ENCODE measurements around the gene NEURL1. TPM values are rescaled to one million over a fixed set of nuclear protein-coding genes. Genes with fewer than 3 reads are reported as not detected.
A peak's percentile ranks its signal among the peaks of the same experiment; 100 is the strongest.

NEURL1 gene, protein sequence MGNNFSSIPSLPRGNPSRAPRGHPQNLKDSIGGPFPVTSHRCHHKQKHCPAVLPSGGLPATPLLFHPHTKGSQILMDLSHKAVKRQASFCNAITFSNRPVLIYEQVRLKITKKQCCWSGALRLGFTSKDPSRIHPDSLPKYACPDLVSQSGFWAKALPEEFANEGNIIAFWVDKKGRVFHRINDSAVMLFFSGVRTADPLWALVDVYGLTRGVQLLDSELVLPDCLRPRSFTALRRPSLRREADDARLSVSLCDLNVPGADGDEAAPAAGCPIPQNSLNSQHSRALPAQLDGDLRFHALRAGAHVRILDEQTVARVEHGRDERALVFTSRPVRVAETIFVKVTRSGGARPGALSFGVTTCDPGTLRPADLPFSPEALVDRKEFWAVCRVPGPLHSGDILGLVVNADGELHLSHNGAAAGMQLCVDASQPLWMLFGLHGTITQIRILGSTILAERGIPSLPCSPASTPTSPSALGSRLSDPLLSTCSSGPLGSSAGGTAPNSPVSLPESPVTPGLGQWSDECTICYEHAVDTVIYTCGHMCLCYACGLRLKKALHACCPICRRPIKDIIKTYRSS
- total RNA-seq (0.22 and 0.30 TPM in 2 replicates), polyA plus RNA-seq (0.06 TPM in 2 replicates), polyA minus RNA-seq (0.17 TPM in 1 of 2 replicates, not detected in the other), Bru-seq, nascent RNA (percentile 5 among the genes with signal in this experiment), BruChase-seq, experiment 1, labeled RNA remaining after a 6-hour chase (percentile 3 among the genes with signal in this experiment), BruChase-seq, experiment 2, labeled RNA remaining after a 2-hour chase (percentile 9 among the genes with signal in this experiment)
- 0.08 and 0.11 TPM in 2 replicates for polyA plus RNA-seq (2011; cell fraction: cytosol; rRNA removed)
- 0.11 and 0.15 TPM in 2 replicates for polyA plus RNA-seq (2011; cell fraction: nucleus; rRNA removed)
- polyA plus RNA-seq (2012) = 0.05 and 0.12 TPM in 2 replicates
- polyA minus RNA-seq (2011; cell fraction: cytosol; rRNA and poly(A)+ RNA removed) = 10.3 TPM
- polyA minus RNA-seq (2011; cell fraction: nucleus; rRNA and poly(A)+ RNA removed) = not detected in 2 replicates
- long read RNA-seq, partial matches to known transcripts = 2 of 3 reads
- long read RNA-seq, other reads (novel, unspliced or antisense) = 1 of 3 reads

DNA sequence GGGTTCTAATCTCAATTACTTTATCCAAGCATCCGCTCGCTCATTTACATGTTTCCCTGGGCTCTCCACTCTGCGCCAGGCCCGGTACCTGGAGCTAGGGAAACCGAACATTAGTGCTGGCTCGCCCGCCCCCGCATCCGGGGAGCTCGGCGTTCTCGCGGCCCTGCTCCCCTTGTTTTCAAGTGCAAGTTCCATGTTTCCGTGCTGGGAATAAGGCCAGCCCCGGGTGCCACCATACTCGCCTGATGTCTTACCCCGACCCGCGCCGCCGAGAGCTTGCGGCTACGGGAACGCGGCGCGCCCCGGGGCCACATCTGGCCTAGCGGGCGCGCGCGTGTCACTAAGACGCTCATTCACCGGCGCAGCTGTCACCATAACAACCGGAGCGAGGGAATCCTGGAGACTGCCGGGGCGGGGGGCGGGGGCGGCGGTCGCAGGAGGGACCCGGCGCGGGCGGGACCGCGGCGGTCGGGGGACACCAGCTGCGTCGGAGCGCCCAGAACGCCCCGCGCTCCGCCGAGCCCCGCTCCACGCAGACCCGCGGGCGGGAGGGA is at the start of gene NEURL1:
NEURL1 (plus strand) TSS at position 344 of the 554 bp plus-strand sequence. CDS start 683 bp downstream, outside the sequence.
- Histone ChIP-seq H3K9ac (replicated peaks; ENCODE audit: extremely low read depth, insufficient read depth, low read length) (no peak within 1 kb of the TSS), H3K36me3 (ENCODE audit: control insufficient read depth in 2 of 2, extremely low read depth in 1 of 2, insufficient read depth in 2 of 2, low read length in 2 of 2) (no peaks in the 10 kb centered on the region), H4K20me1 (replicated peaks; ENCODE audit: control insufficient read depth, extremely low read depth, insufficient read depth, low read length) (no peaks in the 10 kb centered on the region), H3K27ac (ENCODE audit: insufficient read depth, low read depth, low read length) (no peak within 1 kb of the TSS), H3K27me3 (ENCODE audit: control insufficient read depth in 2 of 2, insufficient read depth in 2 of 2, low read length in 2 of 2) (peaks cover 27 to 44% of the 10 kb centered on the region in 2 experiments), H3K79me2 (ENCODE audit: control insufficient read depth, insufficient read depth, low read length) (no peaks in the 10 kb centered on the region), H2AFZ (ENCODE audit: low read depth, low read length) (peak within 1 kb of the TSS; percentile 22), H3K4me3 (replicated peaks in 1 of 3; ENCODE audit: insufficient read depth in 1 of 3, low read depth in 1 of 3, low read length in 3 of 3) (peak within 1 kb of the TSS in 2 of 3 experiments; percentile 34 to 43), H3K4me1 (ENCODE audit: control insufficient read depth, extremely low read depth, insufficient read depth, low read length) (peaks cover 11% of the 10 kb centered on the region), H3K9me1 (replicated peaks; ENCODE audit: control insufficient read depth, extremely low read depth, insufficient read depth, low read length) (no peaks in the 10 kb centered on the region), H3K4me2 (ENCODE audit: insufficient read depth, low read length) (peak within 1 kb of the TSS; percentile 59), H3K9me3 (replicated peaks; ENCODE audit: control insufficient read depth, insufficient read depth, low read length) (no peaks in the 10 kb centered on the region)
- BruUV-seq (replicated peaks) = no TSS peak
- CTCF ChIA-PET = interaction anchor here (0.8 to 4.6 kb wide), 9 partner anchors 10 to 193 kb away, joined by 3 to 17 read pairs (median 4); no protein-coding TSS in a partner anchor
- POLR2A ChIA-PET = no interaction called here
- DNase-seq (ENCODE audit: low read depth, low spot score) (no peak), FAIRE-seq (no peak)
- intact Hi-C loops (cut with micrococcal nuclease) (no loop called here), dilution Hi-C loops (cut with MboI; ENCODE audit: extremely low pct_ligation_motif_present, low sequenced_read_pairs) (no loop called here)
- TF ChIP-seq POLR2A (IDR thresholded peaks at IDR 0.05; ENCODE audit: low read depth, low read length) = no peak
- TF ChIP-seq EZH2 (IDR thresholded peaks at IDR 0.05; ENCODE audit: borderline replicate concordance, low read depth, low read length, severe bottlenecking) = peak; percentile 73
- no peak for TF ChIP-seq JUN (IDR thresholded peaks at IDR 0.05; ENCODE audit: borderline replicate concordance, insufficient read depth, insufficient read length, low read depth)
- TF ChIP-seq, protein P1, sequence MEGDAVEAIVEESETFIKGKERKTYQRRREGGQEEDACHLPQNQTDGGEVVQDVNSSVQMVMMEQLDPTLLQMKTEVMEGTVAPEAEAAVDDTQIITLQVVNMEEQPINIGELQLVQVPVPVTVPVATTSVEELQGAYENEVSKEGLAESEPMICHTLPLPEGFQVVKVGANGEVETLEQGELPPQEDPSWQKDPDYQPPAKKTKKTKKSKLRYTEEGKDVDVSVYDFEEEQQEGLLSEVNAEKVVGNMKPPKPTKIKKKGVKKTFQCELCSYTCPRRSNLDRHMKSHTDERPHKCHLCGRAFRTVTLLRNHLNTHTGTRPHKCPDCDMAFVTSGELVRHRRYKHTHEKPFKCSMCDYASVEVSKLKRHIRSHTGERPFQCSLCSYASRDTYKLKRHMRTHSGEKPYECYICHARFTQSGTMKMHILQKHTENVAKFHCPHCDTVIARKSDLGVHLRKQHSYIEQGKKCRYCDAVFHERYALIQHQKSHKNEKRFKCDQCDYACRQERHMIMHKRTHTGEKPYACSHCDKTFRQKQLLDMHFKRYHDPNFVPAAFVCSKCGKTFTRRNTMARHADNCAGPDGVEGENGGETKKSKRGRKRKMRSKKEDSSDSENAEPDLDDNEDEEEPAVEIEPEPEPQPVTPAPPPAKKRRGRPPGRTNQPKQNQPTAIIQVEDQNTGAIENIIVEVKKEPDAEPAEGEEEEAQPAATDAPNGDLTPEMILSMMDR (IDR thresholded peaks at IDR 0.05; ENCODE audit: extremely low read depth in 1 of 2, insufficient read depth in 1 of 2, low read depth in 1 of 2, low read length in 2 of 2) = no peak
- no peak for TF ChIP-seq GATA2 (IDR thresholded peaks at IDR 0.05; ENCODE audit: insufficient read depth, insufficient read length, low read depth, low read length)
- TF ChIP-seq MYC (IDR thresholded peaks at IDR 0.05; ENCODE audit: low read depth, low read length) = no peak

Measured in endothelial cell of umbilical vein (primary cell).